ENCODE measurements around the gene ATCAY. TPM values are rescaled to one million over a fixed set of nuclear protein-coding genes. Genes with fewer than 3 reads are reported as not detected.

ATCAY gene
- polyA plus RNA-seq, 1 donor from 2014 or later: 73.8 TPM

GRCh38 chr19:3852177-3852511, 28.3 kb upstream of the ATCAY start:
- Histone ChIP-seq H3K27me3 (ENCODE audit: insufficient read depth, low read depth, low read length) (no peaks in the 10 kb centered on the region), H3K27ac (ENCODE audit: low read length) (no peak overlapping the region), H3F3A (ENCODE audit: insufficient read depth, low read length, poor library complexity, severe bottlenecking) (no peaks in the 10 kb centered on the region), H3K9ac (ENCODE audit: low read length) (no peak overlapping the region), H3K79me2 (replicated peaks; ENCODE audit: insufficient read depth, low read length) (no peaks in the 10 kb centered on the region), H3K36me3 (ENCODE audit: insufficient read depth, low read length) (no peaks in the 10 kb centered on the region), H3K9me2 (ENCODE audit: insufficient read depth, low read length) (no peaks in the 10 kb centered on the region), H3K4me3 (ENCODE audit: low read length) (no peak overlapping the region), H3K9me3 (ENCODE audit: low read length) (peaks cover 7% of the 10 kb centered on the region), H3K4me2 (ENCODE audit: low read length) (no peak overlapping the region), H2AFZ (ENCODE audit: low read depth, low read length) (no peak overlapping the region), H4K20me1 (ENCODE audit: insufficient read depth) (no peaks in the 10 kb centered on the region)
- no peak for TF ChIP-seq TAF1 (IDR thresholded peaks at IDR 0.05; ENCODE audit: low read depth)
- TF ChIP-seq POLR2AphosphoS5 (IDR thresholded peaks at IDR 0.05): no peak
- no peak for TF ChIP-seq EP300 (conservative IDR thresholded peaks at IDR 0.05; ENCODE audit: poor library complexity, severe bottlenecking)
- TF ChIP-seq REST (IDR thresholded peaks at IDR 0.05; ENCODE audit: borderline replicate concordance): no peak
- TF ChIP-seq RAD21 (conservative IDR thresholded peaks at IDR 0.05): no peak
- TF ChIP-seq EZH2 (IDR thresholded peaks at IDR 0.05; ENCODE audit: borderline replicate concordance, insufficient read depth, low read length, poor library complexity, severe bottlenecking): no peak
- TF ChIP-seq MXI1 (conservative IDR thresholded peaks at IDR 0.05; ENCODE audit: poor library complexity, severe bottlenecking): no peak
- TF ChIP-seq CTCF (IDR thresholded peaks at IDR 0.05; ENCODE audit: poor library complexity, severe bottlenecking): no peak
- no peak for TF ChIP-seq SMC3 (conservative IDR thresholded peaks at IDR 0.05; ENCODE audit: poor library complexity)

GRCh38 chr19:3852614-3853254, 27.8 kb upstream of the ATCAY start:
- no peaks in the 10 kb centered on the region for H3K36me3 ChIP-seq (ENCODE audit: insufficient read depth, low read length)

More at GRCh38 chr19:3852614-3853254, 27.8 kb upstream of the ATCAY start:
- no peak overlapping the region for H3K4me2 ChIP-seq (ENCODE audit: low read length)
- H3F3A ChIP-seq (ENCODE audit: insufficient read depth, low read length, poor library complexity, severe bottlenecking): no peaks in the 10 kb centered on the region
- no peaks in the 10 kb centered on the region for H4K20me1 ChIP-seq (ENCODE audit: insufficient read depth)
- TF ChIP-seq TAF1 (IDR thresholded peaks at IDR 0.05; ENCODE audit: low read depth): no peak
- TF ChIP-seq POLR2AphosphoS5 (IDR thresholded peaks at IDR 0.05): no peak
- no peak for TF ChIP-seq REST (IDR thresholded peaks at IDR 0.05; ENCODE audit: borderline replicate concordance)
- TF ChIP-seq EP300 (conservative IDR thresholded peaks at IDR 0.05; ENCODE audit: poor library complexity, severe bottlenecking): no peak
- no peak for TF ChIP-seq RAD21 (conservative IDR thresholded peaks at IDR 0.05)
- TF ChIP-seq SMC3 (conservative IDR thresholded peaks at IDR 0.05; ENCODE audit: poor library complexity): no peak
- TF ChIP-seq CTCF (IDR thresholded peaks at IDR 0.05; ENCODE audit: poor library complexity, severe bottlenecking): no peak
- no peak for TF ChIP-seq MXI1 (conservative IDR thresholded peaks at IDR 0.05; ENCODE audit: poor library complexity, severe bottlenecking)
- TF ChIP-seq EZH2 (IDR thresholded peaks at IDR 0.05; ENCODE audit: borderline replicate concordance, insufficient read depth, low read length, poor library complexity, severe bottlenecking): no peak
- no peak overlapping the region for H2AFZ ChIP-seq (ENCODE audit: low read depth, low read length)
- no peak overlapping the region for H3K27ac ChIP-seq (ENCODE audit: low read length)
- peaks cover 7% of the 10 kb centered on the region for H3K9me3 ChIP-seq (ENCODE audit: low read length)
- no peak overlapping the region for H3K9ac ChIP-seq (ENCODE audit: low read length)
- H3K27me3 ChIP-seq (ENCODE audit: insufficient read depth, low read depth, low read length): no peaks in the 10 kb centered on the region
- H3K9me2 ChIP-seq (ENCODE audit: insufficient read depth, low read length): no peaks in the 10 kb centered on the region
- H3K79me2 ChIP-seq (replicated peaks; ENCODE audit: insufficient read depth, low read length): no peaks in the 10 kb centered on the region
- H3K4me3 ChIP-seq (ENCODE audit: low read length): no peak overlapping the region
